ENCODE results near the gene RPUSD1. TPM values are rescaled to one million over a fixed set of nuclear protein-coding genes. Genes with fewer than 3 reads are reported as not detected.
"Not testable (repeated sequence)": the region's sequence is repeated elsewhere in the genome, so short reads cannot be mapped to it uniquely, and the experiment has no call there.

Gene RPUSD1
- polyA plus RNA-seq, 4 donors, result 17.6 to 26.2 (median 21.6) TPM

DNA sequence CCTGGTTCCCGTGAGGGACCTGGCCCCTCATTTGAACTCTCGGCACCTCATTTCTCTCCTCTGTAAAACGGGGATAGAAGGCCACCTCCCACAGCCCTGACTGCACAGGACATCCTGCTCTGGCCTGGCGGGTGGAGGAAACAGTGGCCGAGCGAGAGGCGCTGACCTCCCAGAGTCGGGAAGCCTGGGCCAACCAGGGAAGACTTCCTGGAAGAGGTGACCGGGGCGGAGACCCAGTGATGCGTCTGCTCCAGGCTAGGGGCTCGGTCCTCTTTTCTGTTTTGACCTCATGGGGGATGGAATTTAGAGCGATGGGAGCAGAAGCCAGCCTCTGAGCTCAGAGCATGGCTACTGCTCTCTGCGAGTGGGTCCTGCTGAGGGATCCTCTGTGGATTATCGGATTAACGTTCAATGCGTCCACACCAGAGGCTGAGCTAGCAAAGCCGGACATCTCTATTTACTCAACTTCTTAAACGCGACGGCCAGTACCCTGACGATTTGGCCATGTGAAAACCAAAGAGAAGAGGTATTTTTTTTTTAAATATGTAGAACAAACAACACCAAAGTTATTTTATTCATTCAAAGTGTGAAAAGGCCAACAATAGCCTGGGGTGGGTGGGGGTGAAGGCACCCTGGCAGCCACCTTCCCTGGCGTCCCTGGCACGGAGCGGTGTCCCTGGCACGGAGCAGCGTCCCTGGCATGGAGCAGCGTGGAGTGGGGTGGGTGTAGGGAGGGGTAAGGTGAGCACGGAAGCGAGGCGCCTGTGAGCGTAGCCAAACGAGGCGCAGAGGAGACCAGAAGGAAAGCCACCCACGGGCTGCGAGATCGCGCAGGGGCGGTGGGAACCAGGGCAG, 36.8 kb downstream of the RPUSD1 start:
- Histone ChIP-seq H3K27me3 (ENCODE audit: control insufficient read depth in 3 of 3, insufficient read depth in 3 of 3, low read length in 3 of 3) (peaks cover 2 to 8% (median 6%) of the 10 kb centered on the region in 3 donors), H3K4me3 (ENCODE audit: low read depth in 1 of 3, low read length in 3 of 3) (no peak overlapping the region), H3K27ac (ENCODE audit: low read depth in 1 of 3, low read length in 2 of 3) (no peak overlapping the region), H3K9me3 (ENCODE audit: control insufficient read depth in 2 of 2, insufficient read depth in 1 of 2, low read depth in 1 of 2, low read length in 1 of 2) (no peaks in the 10 kb centered on the region), H3K36me3 (ENCODE audit: control insufficient read depth in 3 of 3, insufficient read depth in 2 of 3, low read depth in 1 of 3, low read length in 3 of 3) (no peaks in the 10 kb centered on the region), H3K4me1 (ENCODE audit: control insufficient read depth in 3 of 3, insufficient read depth in 2 of 3, low read depth in 1 of 3, low read length in 2 of 3) (peaks cover 0 to 3% (median 0%) of the 10 kb centered on the region in 3 donors)
- WGBS, 3 donors, result 38 to 62% (median 51%) methylated on average over 38 to 39 of the region's 39 CpGs
- DNase-seq (no peak), FAIRE-seq (no peak)

DNA sequence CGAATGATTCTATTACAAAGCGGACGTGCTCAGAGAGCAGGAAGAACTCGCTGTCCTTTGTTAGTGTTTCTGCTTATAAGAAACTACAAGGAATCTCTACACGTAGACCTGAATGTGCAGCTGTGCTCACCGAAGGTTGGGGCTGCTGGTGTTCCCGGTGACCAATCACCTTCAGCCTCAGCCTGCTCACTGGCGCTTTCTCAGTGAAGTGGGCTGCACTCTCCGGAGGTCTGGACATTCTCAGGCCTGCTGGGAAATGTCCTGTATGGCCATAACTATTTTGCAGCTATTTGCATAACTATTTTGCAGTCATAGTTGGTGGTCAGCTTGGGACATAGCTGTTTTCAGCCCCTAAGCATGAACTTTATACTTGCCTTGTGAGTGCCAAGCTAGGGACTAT, 37.7 kb downstream of the RPUSD1 start:
- DNase-seq (no peak), FAIRE-seq (no peak)
- H3K9me3 ChIP-seq (ENCODE audit: control insufficient read depth in 2 of 2, insufficient read depth in 1 of 2, low read depth in 1 of 2, low read length in 1 of 2), result no peaks in the 10 kb centered on the region

DNA sequence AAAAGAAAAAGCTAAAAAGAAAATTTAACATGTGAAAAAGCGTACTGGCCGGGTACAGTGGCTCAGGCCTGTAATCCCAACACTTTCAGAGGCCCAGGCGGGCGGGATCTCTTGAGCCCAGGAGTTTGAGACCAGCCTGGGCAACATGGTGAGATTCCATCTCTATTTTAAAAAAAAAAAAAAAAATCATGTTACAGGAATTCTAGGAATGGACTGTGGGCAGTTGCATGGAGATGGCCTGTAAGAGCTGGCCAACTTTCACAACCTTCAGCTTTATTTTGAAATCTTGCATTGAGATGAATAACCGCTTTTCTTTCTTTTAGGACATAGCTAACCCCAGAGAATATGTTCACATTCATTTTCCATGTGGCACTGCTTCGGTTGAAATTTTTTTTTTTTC, 39.2 kb downstream of the RPUSD1 start:
- Histone ChIP-seq H3K4me1 (ENCODE audit: control insufficient read depth in 3 of 3, insufficient read depth in 2 of 3, low read depth in 1 of 3, low read length in 2 of 3) (peaks cover 0 to 3% (median 0%) of the 10 kb centered on the region in 3 donors), H3K27me3 (ENCODE audit: control insufficient read depth in 3 of 3, insufficient read depth in 3 of 3, low read length in 3 of 3) (peaks cover 2 to 8% (median 6%) of the 10 kb centered on the region in 3 donors), H3K4me3 (ENCODE audit: low read depth in 1 of 3, low read length in 3 of 3) (no peak overlapping the region), H3K27ac (ENCODE audit: low read depth in 1 of 3, low read length in 2 of 3) (no peak overlapping the region), H3K36me3 (ENCODE audit: control insufficient read depth in 3 of 3, insufficient read depth in 2 of 3, low read depth in 1 of 3, low read length in 3 of 3) (no peaks in the 10 kb centered on the region), H3K9me3 (ENCODE audit: control insufficient read depth in 2 of 2, insufficient read depth in 1 of 2, low read depth in 1 of 2, low read length in 1 of 2) (no peaks in the 10 kb centered on the region)
- 77 to 90% (median 80%) methylated on average over 6 of the region's 6 CpGs for WGBS, 3 donors
- no peak for DNase-seq
- FAIRE-seq, result no peak

More for the DNA sequence above, 37.7 kb downstream of the RPUSD1 start:
- H3K4me1 ChIP-seq (ENCODE audit: control insufficient read depth in 3 of 3, insufficient read depth in 2 of 3, low read depth in 1 of 3, low read length in 2 of 3), result peaks cover 0 to 3% (median 0%) of the 10 kb centered on the region in 3 donors
- no peaks in the 10 kb centered on the region for H3K36me3 ChIP-seq (ENCODE audit: control insufficient read depth in 3 of 3, insufficient read depth in 2 of 3, low read depth in 1 of 3, low read length in 3 of 3)
- H3K27ac ChIP-seq (ENCODE audit: low read depth in 1 of 3, low read length in 2 of 3), result no peak overlapping the region
- no peak overlapping the region for H3K4me3 ChIP-seq (ENCODE audit: low read depth in 1 of 3, low read length in 3 of 3)
- H3K27me3 ChIP-seq (ENCODE audit: control insufficient read depth in 3 of 3, insufficient read depth in 3 of 3, low read length in 3 of 3), result peaks cover 2 to 8% (median 6%) of the 10 kb centered on the region in 3 donors
- 63 to 73% (median 72%) methylated on average over 9 of the region's 9 CpGs for WGBS, 3 donors

DNA sequence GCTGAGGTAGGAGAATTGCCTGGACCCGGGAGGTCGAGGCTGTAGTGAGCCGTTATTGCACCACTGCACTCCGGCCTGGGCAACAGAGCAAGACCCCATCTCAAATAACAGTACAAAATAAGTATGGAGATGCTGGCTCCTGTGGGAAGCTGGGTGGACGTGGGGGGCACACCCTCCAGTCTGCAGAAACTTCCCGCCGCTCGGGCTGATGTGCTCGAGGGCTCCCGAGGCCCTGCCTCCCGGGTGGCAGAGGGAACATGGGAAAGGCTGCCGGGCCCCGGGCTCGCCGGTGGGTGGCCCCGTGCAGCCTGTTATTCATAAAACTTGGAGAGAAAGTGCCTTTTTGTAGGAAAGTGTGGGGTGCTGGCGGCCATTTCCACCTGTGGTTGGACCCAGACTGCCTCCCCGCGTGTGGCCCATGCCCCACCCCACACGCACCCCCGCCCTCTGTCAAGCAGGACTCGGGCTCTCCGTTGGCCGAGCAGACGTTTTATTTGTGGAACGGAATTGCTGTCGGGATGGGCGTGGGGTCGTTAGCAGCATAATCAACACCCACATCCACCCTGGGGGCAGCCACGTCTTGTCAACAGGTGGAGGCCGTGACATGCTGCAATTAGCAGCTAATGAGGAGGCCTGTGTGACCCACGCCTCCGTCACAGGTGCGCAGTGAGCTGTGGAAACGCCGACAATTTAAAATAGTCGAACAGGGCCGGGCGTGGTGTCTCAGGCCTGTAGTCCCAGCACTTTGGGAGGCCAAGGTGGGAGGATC, 40.0 kb downstream of the RPUSD1 start:
- DNase-seq (no peak), FAIRE-seq (no peak)
- Histone ChIP-seq H3K27me3 (ENCODE audit: control insufficient read depth in 3 of 3, insufficient read depth in 3 of 3, low read length in 3 of 3) (peaks cover 2 to 8% (median 6%) of the 10 kb centered on the region in 3 donors), H3K9me3 (ENCODE audit: control insufficient read depth in 2 of 2, insufficient read depth in 1 of 2, low read depth in 1 of 2, low read length in 1 of 2) (no peaks in the 10 kb centered on the region), H3K4me1 (ENCODE audit: control insufficient read depth in 3 of 3, insufficient read depth in 2 of 3, low read depth in 1 of 3, low read length in 2 of 3) (peaks cover 0 to 3% (median 0%) of the 10 kb centered on the region in 3 donors), H3K36me3 (ENCODE audit: control insufficient read depth in 3 of 3, insufficient read depth in 2 of 3, low read depth in 1 of 3, low read length in 3 of 3) (no peaks in the 10 kb centered on the region), H3K4me3 (ENCODE audit: low read depth in 1 of 3, low read length in 3 of 3) (no peak overlapping the region), H3K27ac (ENCODE audit: low read depth in 1 of 3, low read length in 2 of 3) (no peak overlapping the region)
- 67 to 83% (median 73%) methylated on average over 39 of the region's 39 CpGs for WGBS, 3 donors

DNA sequence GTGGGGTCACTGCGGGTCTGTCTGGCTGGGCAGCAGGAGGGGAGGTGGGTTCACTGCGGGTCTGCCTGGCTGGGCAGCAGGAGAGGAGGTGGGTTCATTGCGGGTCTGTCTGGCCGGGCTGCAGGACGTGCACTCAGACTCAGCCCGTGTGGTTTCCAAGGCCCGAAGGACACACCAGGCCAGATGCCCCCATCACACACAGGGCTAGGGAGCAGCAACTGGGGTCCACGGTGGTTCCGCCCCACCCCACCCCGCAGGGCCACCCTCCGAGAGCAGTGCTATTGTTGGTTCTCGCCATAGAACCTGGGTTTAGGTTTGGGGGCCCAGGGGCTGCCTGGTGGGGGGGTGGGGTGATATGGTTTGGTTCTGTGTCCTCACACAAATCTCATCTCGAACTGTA, 41.5 kb downstream of the RPUSD1 start:
- FAIRE-seq (no peak), DNase-seq (no peak)
- H3K27me3 ChIP-seq (ENCODE audit: control insufficient read depth in 3 of 3, insufficient read depth in 3 of 3, low read length in 3 of 3), result peaks cover 2 to 6% (median 5%) of the 10 kb centered on the region in 3 donors
- H3K4me1 ChIP-seq (ENCODE audit: control insufficient read depth in 3 of 3, insufficient read depth in 2 of 3, low read depth in 1 of 3, low read length in 2 of 3), result no peaks in the 10 kb centered on the region
- no peak overlapping the region for H3K27ac ChIP-seq (ENCODE audit: low read depth in 1 of 3, low read length in 2 of 3)
- WGBS, 3 donors, result 72 to 84% (median 80%) methylated on average over 10 to 13 of the region's 13 CpGs
- no peak overlapping the region for H3K4me3 ChIP-seq (ENCODE audit: low read depth in 1 of 3, low read length in 3 of 3)
- H3K36me3 ChIP-seq (ENCODE audit: control insufficient read depth in 3 of 3, insufficient read depth in 2 of 3, low read depth in 1 of 3, low read length in 3 of 3), result no peaks in the 10 kb centered on the region
- H3K9me3 ChIP-seq (ENCODE audit: control insufficient read depth in 2 of 2, insufficient read depth in 1 of 2, low read depth in 1 of 2, low read length in 1 of 2), result no peaks in the 10 kb centered on the region

DNA sequence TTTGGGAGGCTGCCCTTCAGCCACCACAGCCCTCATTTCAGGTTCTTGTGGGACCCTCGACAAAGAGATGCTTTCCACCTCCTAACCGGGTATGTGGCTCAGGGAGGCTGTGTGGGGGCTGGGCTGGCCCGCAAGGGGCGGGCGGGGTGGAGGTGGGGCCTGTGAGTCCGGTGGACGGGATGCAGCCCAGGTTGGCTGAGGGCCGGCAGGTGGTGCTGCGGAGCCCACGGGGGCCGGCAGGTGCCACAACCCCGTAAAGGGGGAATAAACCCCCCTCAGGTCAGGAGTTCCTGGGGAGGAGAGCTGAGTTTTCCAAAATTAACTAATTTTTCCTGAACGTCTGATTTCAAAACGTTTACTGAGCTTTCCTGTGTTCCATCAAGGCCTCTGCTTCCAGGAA, 42.4 kb downstream of the RPUSD1 start:
- Histone ChIP-seq H3K36me3 (ENCODE audit: control insufficient read depth in 3 of 3, insufficient read depth in 2 of 3, low read depth in 1 of 3, low read length in 3 of 3) (no peaks in the 10 kb centered on the region), H3K4me1 (ENCODE audit: control insufficient read depth in 3 of 3, insufficient read depth in 2 of 3, low read depth in 1 of 3, low read length in 2 of 3) (peaks cover 0 to 3% (median 0%) of the 10 kb centered on the region in 3 donors), H3K27ac (ENCODE audit: low read depth in 1 of 3, low read length in 2 of 3) (no peak overlapping the region), H3K27me3 (ENCODE audit: control insufficient read depth in 3 of 3, insufficient read depth in 3 of 3, low read length in 3 of 3) (peaks cover 0 to 2% (median 0%) of the 10 kb centered on the region in 3 donors), H3K4me3 (ENCODE audit: low read depth in 1 of 3, low read length in 3 of 3) (no peak overlapping the region), H3K9me3 (ENCODE audit: control insufficient read depth in 2 of 2, insufficient read depth in 1 of 2, low read depth in 1 of 2, low read length in 1 of 2) (no peaks in the 10 kb centered on the region)
- WGBS, 3 donors, result 2 to 5% (median 3%) methylated on average over 14 of the region's 14 CpGs
- peak in 1 of 2 donors; percentile 62 for DNase-seq
- no peak for FAIRE-seq

DNA sequence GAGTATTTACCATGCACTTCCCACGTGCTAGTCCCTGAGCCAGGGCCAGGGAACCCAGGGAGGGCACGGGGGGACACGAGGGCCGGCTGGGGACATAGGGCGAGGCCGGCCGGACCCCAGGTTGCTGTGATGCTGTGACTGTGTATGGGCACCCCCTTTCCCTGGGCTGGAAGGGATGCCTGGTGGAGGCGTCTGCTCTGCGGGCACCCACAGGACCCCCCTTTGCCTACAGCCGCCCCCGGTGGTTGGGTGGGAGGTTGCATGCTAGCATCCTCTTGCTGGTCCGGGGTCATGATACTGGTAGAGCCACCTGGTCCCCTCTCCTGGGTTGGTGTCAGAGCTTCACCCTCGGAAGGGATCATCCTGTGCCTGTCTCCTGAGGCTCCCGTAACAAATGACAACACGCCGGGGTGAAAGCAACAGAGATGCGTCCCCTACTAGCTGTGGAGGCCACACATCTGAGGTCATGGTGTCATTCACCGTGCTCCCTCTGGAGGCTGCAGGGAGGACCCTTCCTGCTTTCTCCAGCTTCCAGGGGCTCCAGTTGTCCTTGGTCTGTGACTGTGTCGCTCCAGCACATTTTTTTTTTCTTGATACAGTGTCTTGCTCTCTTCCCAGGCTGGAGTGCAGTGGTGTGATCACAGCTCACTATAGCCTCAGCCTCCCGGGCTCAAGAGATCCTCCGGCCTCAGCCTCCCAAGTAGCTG, 44.2 kb downstream of the RPUSD1 start:
- Histone ChIP-seq H3K27ac (ENCODE audit: low read depth in 1 of 3, low read length in 2 of 3) (no peak overlapping the region), H3K36me3 (ENCODE audit: control insufficient read depth in 3 of 3, insufficient read depth in 2 of 3, low read depth in 1 of 3, low read length in 3 of 3) (peaks cover 0 to 7% (median 0%) of the 10 kb centered on the region in 3 donors), H3K4me3 (ENCODE audit: low read depth in 1 of 3, low read length in 3 of 3) (no peak overlapping the region), H3K27me3 (ENCODE audit: control insufficient read depth in 3 of 3, insufficient read depth in 3 of 3, low read length in 3 of 3) (no peaks in the 10 kb centered on the region), H3K4me1 (ENCODE audit: control insufficient read depth in 3 of 3, insufficient read depth in 2 of 3, low read depth in 1 of 3, low read length in 2 of 3) (peaks cover 0 to 10% (median 3%) of the 10 kb centered on the region in 3 donors), H3K9me3 (ENCODE audit: control insufficient read depth in 2 of 2, insufficient read depth in 1 of 2, low read depth in 1 of 2, low read length in 1 of 2) (no peaks in the 10 kb centered on the region)
- 67 to 83% (median 81%) methylated on average over 15 to 21 of the region's 21 CpGs for WGBS, 3 donors
- no peak for FAIRE-seq
- DNase-seq, result no peak

DNA sequence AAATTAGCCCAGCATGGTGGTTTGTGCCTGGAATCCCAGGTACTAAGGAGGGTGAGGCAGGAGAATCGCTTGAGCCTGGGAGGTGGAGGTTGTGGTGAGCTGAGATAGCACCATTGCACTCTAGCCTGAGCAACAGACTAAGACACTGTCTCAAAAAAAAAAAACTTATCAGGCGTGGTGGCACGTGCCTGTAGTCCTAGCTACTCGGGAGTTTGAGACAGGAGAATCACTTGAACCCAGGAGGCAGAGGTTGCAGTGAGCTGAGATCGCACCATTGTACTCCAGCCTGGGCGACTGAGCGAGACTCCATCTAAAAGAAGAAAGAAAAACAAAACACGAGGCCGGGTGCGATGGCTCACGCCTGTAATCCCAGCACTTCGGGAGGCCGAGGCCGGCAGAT, 45.3 kb downstream of the RPUSD1 start:
- DNase-seq; H3K4me3 ChIP-seq (ENCODE audit: low read depth in 1 of 3, low read length in 3 of 3); H3K27me3 ChIP-seq (ENCODE audit: control insufficient read depth in 3 of 3, insufficient read depth in 3 of 3, low read length in 3 of 3); H3K9me3 ChIP-seq (ENCODE audit: control insufficient read depth in 2 of 2, insufficient read depth in 1 of 2, low read depth in 1 of 2, low read length in 1 of 2); H3K27ac ChIP-seq (ENCODE audit: low read depth in 1 of 3, low read length in 2 of 3); FAIRE-seq: not testable (repeated sequence)
- Histone ChIP-seq H3K4me1 (ENCODE audit: control insufficient read depth in 3 of 3, insufficient read depth in 2 of 3, low read depth in 1 of 3, low read length in 2 of 3) (peaks cover 0 to 10% (median 3%) of the 10 kb centered on the region in 3 donors), H3K36me3 (ENCODE audit: control insufficient read depth in 3 of 3, insufficient read depth in 2 of 3, low read depth in 1 of 3, low read length in 3 of 3) (peaks cover 0 to 14% (median 0%) of the 10 kb centered on the region in 3 donors)
- WGBS, 3 donors, result 74 to 82% (median 82%) methylated on average over 12 to 14 of the region's 14 CpGs

All from small intestine (tissue), 7 donors.